G401 (cell line): Measurements from ENCODE around the gene CDK5R1. TPM values are rescaled to one million over a fixed set of nuclear protein-coding genes. Genes with fewer than 3 reads are reported as not detected.
"Not testable (repeated sequence)": the region's sequence is repeated elsewhere in the genome, so short reads cannot be mapped to it uniquely, and the experiment has no call there.

Experiments used
- DNase-seq: peaks from one replicate; pipeline ENCODE4 v3.0.0-alpha.2; 2015; ENCODE audit warnings: low spot score
- in situ Hi-C: cut with HindIII; loops from 2 replicates; pipeline ENCODE4 v1.10.0; 2016; ENCODE audit warnings: low sequenced_read_pairs, mixed read lengths
- total RNA-seq: library from RNA; depleted of rRNA; stranded (reverse); fragments of >200 nt; shearing (Covaris generic); gene quantifications from 2 replicates; pipeline ENCODE4 v1.2.3, GENCODE V29; 2014; rRNA removed

CDK5R1 gene
- 1.2 and 3.3 TPM in 2 replicates for total RNA-seq

GRCh38 chr17:32486701-32487472, at the start of gene CDK5R1:
TSS of gene CDK5R1 (plus strand) at chr17:32486993. CDS start at chr17:32487621, 628 bp downstream.
- DNase-seq, result peak; percentile 73
- in situ Hi-C loops, result no loop called here

GRCh38 chr17:32440722-32441121, 46.1 kb upstream of the CDK5R1 start:
- no peak for DNase-seq
- in situ Hi-C loops, result no loop called here

DNA sequence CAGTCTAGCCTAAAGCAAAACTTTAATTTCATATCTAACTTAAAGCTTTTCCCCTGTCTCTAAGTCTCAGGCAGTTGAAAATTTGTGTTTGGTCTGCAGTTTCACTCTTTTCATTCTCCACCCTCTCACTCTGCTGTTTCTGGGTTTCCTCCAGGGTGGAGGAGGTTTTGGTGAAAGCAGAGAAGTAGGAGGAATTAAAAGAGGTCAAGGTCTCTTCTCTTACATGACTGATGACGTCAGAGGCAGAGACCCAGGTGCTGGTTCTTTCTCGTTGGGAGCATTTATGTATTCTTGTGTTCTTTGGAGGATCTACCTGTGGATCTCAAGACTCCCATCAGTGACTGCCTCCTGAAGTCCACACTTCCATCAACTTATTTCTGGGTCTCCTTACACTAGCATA, 44.9 kb upstream of the CDK5R1 start:
- in situ Hi-C loops, result no loop called here
- no peak for DNase-seq

GRCh38 chr17:32443827-32444300, 42.9 kb upstream of the CDK5R1 start:
- no peak for DNase-seq
- in situ Hi-C loops, result no loop called here

- in situ Hi-C loops, result no loop called here
- DNase-seq, result peak; percentile 97
These were observed 42.3 kb upstream of the CDK5R1 start, which contains the start of gene PSMD11 for GRCh38 chr17:32444301-32445073. TSS of gene PSMD11 (plus strand) at chr17:32444510. CDS start at chr17:32444524, 14 bp downstream.

DNA sequence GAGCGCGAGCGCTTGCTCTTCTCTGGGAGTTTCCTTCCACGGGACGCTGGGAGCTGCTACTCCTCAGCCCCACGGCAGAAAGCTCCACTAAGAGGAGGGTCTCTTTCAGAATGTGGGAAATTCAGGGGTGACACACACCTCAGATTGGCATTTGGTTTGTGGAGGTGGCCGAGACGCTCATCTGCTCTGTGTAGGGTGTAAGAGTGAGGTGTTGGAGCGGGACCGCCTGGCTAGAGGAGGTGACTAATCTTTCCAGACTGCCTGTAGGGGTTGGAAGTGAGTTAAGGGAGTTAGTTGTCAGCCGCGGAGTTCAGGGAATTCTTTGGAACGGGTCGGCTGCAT, 41.7 kb upstream of the CDK5R1 start:
- DNase-seq, result peak; percentile 19
- in situ Hi-C loops, result no loop called here

GRCh38 chr17:32445497-32445896, 41.3 kb upstream of the CDK5R1 start:
- in situ Hi-C loops, result no loop called here
- DNase-seq, result no peak

- in situ Hi-C loops, result no loop called here
These were observed 40.8 kb upstream of the CDK5R1 start for GRCh38 chr17:32445971-32446370.

GRCh38 chr17:32446949-32447348, 39.8 kb upstream of the CDK5R1 start:
- in situ Hi-C loops, result no loop called here
- no peak for DNase-seq

More at GRCh38 chr17:32445971-32446370, 40.8 kb upstream of the CDK5R1 start:
- no peak for DNase-seq

DNA sequence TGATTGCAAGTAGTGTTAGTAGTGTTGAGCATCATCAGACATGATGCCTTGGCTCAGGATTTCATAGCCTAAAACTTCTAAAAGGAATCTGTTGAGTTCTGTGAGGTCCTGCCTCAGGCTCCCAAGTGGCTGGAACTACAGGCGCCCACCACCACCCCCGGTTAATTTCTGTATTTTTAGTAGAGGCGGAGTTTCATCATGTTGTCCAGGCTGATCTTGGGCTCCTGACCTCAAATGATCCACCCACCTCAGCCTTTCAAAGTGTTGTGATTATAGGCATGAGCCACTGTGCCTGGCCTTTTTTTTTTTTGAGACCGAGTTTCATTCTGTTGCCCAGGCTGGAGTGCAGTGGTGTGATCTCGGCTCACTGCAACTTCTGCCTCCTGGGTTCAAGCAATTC, 36.8 kb upstream of the CDK5R1 start:
- in situ Hi-C loops, result no loop called here

DNA sequence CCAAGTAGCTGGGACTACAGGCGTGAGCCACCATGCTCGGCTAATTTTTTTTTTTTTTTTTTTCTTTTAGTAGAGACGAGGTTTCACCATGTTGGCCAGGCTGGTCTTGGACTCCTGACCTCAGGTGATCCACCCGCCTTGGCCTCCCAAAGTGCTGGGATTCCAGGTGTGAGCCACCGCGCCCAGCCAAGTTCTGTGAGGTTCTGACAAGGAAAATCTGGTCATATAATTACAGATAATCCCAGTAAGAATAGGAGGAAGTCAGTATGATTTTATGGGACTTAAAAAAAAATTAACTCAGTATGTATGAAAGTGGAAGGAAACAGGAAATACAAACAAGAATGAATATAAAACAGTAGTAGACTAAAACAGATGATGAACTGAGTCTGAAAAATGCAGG, 36.4 kb upstream of the CDK5R1 start:
- in situ Hi-C loops, DNase-seq: not testable (repeated sequence)

More for the DNA sequence above, 36.8 kb upstream of the CDK5R1 start:
- DNase-seq, result no peak

DNA sequence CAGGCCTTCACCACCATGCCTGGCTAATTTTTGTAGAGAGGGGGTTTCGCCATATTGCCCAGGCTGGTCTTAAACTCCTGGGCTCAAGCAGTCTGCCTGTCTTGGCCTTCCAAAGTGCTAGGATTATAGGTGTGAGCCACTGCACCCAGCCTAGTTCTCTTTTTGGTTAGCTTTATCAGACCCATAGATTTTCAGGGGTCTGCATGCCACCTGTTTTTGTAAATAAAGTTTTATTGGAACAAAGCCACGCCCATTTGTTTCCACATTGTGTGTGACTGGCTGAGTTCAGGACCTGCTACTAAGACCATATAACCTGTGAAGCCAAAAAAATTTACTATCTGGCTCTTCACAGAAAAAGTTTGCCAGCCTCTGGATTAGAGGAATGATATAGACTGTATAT, 34.9 kb upstream of the CDK5R1 start:
- in situ Hi-C loops, result no loop called here
- no peak for DNase-seq

DNA sequence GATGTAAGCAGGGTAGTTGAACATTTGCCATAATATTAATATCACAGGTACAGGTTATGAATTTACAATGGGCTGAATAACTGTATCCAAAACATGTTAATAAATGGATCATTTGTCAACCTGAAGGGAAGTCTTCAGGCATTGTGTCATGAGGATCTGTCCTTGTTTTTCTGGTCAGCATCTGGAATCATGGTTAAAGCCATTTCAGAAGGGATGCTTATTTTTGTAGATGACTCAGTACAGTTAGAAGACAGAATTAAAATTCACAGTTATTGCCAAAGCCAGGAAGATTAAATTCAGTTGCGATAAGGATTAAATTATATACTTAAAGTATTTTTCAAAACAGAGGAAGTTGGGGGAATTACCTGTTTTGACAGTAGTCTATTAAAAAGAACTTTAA, 34.5 kb upstream of the CDK5R1 start:
- no peak for DNase-seq
- in situ Hi-C loops, result no loop called here

GRCh38 chr17:32453370-32453769, 33.4 kb upstream of the CDK5R1 start:
- in situ Hi-C loops, result no loop called here

DNA sequence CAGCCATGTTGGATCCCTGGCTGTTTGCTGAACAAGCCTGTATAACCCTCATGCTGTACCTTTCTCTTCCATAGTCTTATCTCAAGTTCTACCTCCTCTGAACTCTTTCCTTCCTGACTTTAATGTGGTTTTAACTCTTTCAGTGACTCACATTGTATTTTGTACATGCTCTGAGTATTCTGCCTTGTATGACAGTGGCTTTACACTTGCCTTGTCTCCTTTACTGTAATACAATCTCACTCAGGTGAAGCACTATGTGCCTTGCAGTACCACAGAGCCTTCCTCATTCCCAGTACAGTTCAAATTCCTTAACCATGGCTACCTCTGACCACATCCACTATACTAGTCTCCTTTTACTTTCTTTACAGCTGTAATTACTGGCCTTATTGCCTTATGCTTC, 28.4 kb upstream of the CDK5R1 start:
- in situ Hi-C loops, result no loop called here
- DNase-seq, result no peak

More at GRCh38 chr17:32453370-32453769, 33.4 kb upstream of the CDK5R1 start:
- no peak for DNase-seq

GRCh38 chr17:32460054-32460453, 26.7 kb upstream of the CDK5R1 start:
- DNase-seq, result no peak
- in situ Hi-C loops, result no loop called here

DNA sequence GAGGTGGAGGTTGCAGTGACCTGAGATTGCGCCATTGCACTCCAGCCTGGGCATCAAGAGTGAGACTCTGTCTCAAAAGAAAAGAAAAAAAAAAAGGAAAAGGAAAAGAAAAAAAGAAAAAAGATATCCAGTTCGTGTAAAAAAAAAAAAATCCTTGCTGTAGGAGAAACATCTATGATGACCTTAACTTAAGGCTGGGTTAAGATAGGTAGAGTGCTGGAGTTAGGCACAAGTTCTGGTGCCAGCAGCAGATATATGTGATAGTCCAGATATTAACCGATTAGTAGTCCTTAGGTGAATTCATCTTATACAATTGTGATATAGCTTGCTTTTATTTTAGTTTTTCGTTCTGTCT, 25.3 kb upstream of the CDK5R1 start:
- no peak for DNase-seq
- in situ Hi-C loops, result no loop called here

DNA sequence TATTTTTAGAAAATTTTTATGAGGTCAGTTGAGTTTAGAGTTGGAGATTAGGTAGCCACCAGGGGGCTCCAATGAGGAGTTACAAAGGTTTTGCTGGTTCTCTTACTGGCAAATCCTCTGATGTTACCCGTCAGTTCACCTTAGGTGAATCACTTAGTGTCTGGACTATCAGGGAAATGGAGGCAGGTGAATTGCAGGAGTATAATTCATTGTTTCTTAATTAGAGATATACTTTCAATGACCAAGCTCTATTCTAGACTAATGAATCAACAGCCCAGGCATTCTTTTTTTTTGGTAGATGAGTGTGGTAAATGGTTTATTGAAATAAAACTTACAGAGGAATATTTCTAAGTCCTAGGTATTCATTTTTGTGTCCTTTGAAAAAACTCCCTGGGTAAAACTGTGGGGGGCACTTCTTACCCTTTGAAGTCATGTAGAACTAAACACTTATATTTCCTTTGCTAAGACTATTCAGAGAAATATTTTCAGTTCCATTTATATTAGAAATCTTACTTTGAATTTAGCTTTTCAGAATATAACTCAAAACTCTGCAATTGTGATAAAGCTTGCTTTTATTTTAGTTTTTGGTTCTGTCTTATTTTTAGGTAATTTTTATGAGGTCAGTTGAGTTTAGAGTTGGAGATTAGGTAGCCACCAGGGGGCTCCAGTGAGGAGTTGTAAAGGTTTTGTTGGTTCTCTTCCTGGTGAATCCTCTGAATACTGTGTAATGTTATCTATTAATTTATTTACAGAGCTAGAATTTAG, 24.8 kb upstream of the CDK5R1 start:
- in situ Hi-C loops, result no loop called here
- peak; percentile 67 for DNase-seq

DNA sequence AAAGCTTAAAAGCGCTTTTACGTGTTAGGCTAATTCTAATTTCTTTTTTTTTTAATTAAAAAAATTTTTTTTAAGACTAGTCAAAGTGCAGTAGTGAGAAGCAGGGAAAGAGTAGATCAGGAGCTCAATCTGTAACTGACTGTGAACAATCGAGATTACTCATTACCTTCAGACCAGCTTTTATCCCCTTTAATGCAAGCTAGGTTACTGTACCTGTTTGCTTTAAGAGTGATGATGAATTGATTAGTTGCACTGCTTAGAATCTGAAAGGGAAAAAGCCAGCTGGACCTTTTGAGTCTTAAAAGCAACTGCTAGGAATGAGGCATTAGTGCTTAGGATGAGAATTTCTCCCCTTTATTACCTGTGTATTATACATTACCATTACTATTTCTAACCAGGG, 23.5 kb upstream of the CDK5R1 start:
- no peak for DNase-seq
- in situ Hi-C loops, result no loop called here

- DNase-seq, result no peak
- in situ Hi-C loops, result no loop called here
These were observed 22.4 kb upstream of the CDK5R1 start for GRCh38 chr17:32464374-32464773.
